IPS-NIHi7 (cell line): Measurements from ENCODE around the gene NDUFB3.
A peak's percentile ranks its signal among the peaks of the same experiment; 100 is the strongest.
"Not testable (repeated sequence)": the region's sequence is repeated elsewhere in the genome, so short reads cannot be mapped to it uniquely, and the experiment has no call there.

Experiments
- DNase-seq: peaks from one replicate; pipeline ENCODE4 v3.0.0; 2012; ENCODE audit warnings: mixed read lengths; ENCODE audit errors: extremely low spot score

NDUFB3 gene

GRCh38 chr2:201071479-201072200, at the start of gene NDUFB3, which contains the start of gene HYCC2:
Gene NDUFB3, plus strand, starts transcription at chr2:201072001. Its CDS starts 6,882 bp downstream, at chr2:201078883.
Gene HYCC2, minus strand, starts transcription at chr2:201071671. Its CDS starts 47,662 bp downstream, at chr2:201024009.
- DNase-seq, result peak; percentile 98

DNA sequence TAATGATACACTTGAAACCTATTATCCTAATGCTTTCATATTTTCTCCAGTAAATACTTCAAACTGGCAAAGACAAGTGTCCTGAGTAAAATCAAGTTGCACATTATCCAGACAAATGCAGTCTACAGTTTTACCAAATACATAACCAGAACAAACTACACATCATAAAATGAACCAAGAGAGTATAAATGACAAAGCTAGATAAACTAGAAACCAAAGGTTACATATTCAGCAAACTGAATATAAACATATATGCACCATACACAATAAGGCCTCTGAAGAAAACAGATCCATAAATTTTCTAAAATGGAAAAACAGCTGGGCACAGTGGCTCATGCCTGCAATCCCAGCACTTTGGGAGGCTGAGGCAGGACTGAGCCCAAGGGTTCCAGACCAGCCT, 47.3 kb upstream of the NDUFB3 start:
- DNase-seq, result no peak

DNA sequence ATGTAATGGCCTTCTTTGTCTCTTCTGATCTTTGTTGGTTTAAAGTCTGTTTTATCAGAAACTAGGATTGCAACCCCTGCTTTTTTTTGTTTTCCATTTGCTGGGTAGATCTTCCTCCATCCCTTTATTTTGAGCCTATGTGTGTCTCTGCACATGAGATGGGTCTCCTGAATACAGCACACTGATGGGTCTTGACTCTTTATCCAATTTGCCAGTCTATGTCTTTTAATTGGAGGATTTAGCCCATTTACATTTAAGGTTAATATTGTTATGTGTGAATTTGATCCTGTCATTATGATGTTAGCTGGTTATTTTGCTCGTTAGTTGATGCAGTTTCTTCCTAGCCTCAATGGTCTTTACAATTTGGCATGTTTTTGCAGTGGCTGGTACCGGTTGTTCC, 37.4 kb upstream of the NDUFB3 start:
- DNase-seq, result not testable (repeated sequence)

DNA sequence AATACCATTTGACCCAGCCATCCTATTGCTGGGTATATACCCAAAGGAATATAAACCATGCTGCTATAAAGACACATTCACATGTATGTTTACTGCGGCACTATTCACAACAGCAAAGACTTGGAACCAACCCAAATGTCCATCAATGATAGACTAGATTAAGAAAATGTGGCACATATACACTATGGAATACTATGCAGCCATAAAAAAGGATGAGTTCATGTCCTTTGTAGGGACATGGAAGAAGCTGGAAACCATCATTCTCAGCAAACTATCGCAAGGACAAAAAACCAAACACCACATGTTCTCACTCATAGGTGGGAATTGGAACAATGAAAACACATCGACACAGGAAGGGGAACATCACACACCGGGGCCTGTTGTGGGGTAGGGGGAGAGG, 33.4 kb upstream of the NDUFB3 start:
- not testable (repeated sequence) for DNase-seq

- no peak for DNase-seq
Measured at GRCh38 chr2:201038855-201039254, 32.9 kb upstream of the NDUFB3 start.

DNA sequence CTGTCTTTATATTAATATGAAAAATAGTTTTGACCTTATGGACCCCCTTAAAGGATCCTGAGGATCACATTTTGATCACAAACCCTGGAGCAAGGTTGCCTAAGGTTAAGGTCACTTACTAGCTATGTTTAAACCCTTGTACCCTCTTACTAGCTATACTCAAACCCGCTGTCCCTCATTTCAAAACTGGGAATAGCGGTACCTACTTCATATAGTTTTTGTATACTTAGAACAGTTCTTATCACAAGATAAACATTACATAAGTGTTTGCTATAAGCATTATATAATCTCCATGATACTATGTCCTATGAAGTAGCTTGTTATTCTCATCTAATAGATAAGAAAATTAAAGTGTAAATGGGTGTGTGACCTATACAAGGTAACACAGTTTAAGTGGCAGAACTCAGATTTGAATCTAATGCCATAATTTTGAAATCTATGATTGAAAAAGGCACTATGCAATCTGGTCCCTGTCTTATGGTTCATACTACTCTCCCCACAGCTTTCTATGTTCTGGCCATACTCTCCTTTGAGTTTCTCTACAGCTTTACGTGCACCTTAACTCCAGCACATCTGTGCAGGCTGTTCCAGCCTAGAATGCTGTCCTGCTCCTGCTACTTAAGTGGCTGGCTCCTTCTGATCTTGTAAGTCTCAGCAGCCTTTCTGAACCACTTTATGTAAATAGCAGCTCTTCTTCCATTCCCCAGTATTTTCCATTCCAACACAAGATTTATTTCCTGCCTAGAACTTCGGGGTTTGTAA, 30.8 kb upstream of the NDUFB3 start:
- no peak for DNase-seq

- DNase-seq, result not testable (repeated sequence)
Measured at GRCh38 chr2:201042451-201042850, 29.4 kb upstream of the NDUFB3 start.

DNA sequence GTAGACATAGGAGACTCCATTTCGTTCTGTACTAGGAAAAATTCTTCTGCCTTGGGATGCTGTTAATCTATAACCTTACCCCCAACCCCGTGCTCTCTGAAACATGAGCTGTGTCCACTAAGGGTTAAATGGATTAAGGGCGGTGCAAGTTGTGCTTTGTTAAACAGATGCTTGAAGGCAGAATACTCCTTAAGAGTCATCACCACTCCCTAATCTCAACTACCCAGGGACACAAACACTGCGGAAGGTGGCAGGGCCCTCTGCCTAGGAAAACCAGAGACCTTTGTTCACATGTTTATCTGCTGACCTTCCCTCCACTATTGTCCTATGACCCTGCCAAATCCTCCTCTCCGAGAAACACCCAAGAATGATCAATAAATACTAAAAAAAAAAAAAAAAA, 28.8 kb upstream of the NDUFB3 start:
- not testable (repeated sequence) for DNase-seq

DNA sequence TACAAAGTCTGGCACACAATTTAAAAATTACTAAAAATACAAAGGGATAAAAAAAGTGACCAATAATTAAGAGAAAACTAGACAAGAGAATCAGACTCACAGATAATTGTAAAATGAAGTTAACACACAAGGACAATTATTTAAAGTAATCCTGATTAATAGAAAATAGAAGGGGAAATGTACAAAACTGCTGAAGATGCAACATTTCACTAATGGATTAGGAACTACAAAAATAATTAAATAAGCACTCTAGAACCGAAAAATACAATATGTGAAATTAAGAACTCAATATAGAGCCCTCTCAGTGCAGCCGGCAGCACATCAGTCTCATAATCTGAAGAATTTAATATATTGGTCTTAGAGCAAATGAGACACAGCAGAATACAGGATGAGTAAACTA, 24.9 kb upstream of the NDUFB3 start:
- DNase-seq, result no peak

- DNase-seq, result no peak
Measured at GRCh38 chr2:201049455-201049854, 22.3 kb upstream of the NDUFB3 start.

- no peak for DNase-seq
Measured at GRCh38 chr2:201057087-201057521, 14.7 kb upstream of the NDUFB3 start.

DNA sequence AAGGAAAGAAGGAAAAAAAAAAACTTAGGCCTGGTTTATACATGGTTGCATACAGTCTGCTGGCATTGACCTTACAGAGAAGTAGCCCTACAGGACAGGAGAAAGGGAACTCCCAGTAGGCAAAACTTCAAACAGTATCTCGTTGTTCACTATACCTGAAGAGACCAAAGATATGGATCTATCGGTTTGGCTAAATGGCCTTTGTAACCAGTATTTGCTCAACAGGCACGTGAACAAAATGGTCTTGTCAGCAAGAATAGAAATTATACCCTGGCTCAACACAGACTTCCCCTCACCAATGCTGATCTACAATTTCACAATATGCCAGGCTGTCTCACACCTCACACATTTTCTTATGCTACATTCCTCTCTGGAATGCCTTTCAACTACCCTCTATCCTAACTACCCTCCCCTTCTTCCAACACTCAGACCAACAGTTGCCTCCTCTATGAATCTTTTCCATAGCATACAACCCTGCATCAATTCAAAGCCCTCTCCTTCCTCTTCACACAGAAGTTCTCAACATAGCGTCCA, 14.0 kb upstream of the NDUFB3 start:
- DNase-seq, result no peak

- DNase-seq, result no peak
Measured at GRCh38 chr2:201058914-201059313, 12.9 kb upstream of the NDUFB3 start.

- DNase-seq, result no peak
Measured at GRCh38 chr2:201059961-201060755, 11.6 kb upstream of the NDUFB3 start.

GRCh38 chr2:201063516-201063915, 8.3 kb upstream of the NDUFB3 start:
- not testable (repeated sequence) for DNase-seq

DNA sequence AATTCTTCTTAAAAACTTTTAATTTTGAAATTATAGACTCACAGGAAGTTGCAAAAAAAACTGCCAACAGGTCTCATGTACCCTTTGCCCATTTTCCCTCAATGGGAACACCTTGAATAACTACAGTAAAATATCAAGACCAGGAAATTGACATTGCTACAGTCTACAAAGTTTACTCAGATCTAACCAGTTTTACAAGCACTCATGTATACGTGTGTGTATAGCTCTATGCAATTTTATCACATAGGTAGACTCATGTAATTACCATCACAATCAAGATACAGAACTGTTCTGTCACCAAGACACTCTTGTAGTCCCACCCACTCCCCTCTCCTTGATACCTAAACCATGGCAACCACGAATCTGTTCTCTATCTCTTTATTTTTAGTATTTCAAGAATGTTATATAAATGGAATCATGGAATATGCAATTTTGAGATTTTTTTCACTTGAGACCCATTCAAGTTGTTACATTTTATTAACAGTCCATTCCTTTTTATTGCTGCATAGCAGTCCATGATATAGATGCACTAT, 6.9 kb upstream of the NDUFB3 start:
- no peak for DNase-seq

GRCh38 chr2:201070948-201071478, 788 bp upstream of the NDUFB3 start:
- no peak for DNase-seq

- DNase-seq, result no peak
Measured at GRCh38 chr2:201072201-201072530, 365 bp downstream of the NDUFB3 start.

- no peak for DNase-seq
Measured at GRCh38 chr2:201073071-201073470, 1.3 kb downstream of the NDUFB3 start.

DNA sequence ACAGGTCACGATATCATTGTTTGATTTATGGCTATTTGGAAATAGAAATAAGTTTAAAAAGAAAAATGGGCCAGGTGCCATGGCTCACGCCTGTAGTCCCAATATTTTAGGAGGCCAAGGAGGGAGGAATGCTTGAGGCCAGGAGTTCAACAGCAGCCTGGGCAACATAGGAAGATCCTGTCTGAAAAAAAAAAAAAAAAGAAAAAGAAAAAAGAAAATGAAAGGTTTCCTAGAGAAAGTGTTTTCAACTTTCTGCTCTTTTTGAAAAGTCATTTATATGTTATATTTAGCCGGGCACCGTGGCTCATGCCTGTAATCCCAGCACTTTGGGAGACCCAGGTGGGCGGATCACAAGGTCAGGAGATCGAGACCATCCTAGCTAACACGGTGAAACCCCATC, 3.2 kb downstream of the NDUFB3 start:
- DNase-seq, result no peak

- no peak for DNase-seq
Measured at GRCh38 chr2:201084863-201085262, 13.1 kb downstream of the NDUFB3 start.

GRCh38 chr2:201090574-201090973, 18.8 kb downstream of the NDUFB3 start:
- DNase-seq, result no peak
